Measurements from ENCODE around the gene PFDN5.

The PFDN5 gene

DNA sequence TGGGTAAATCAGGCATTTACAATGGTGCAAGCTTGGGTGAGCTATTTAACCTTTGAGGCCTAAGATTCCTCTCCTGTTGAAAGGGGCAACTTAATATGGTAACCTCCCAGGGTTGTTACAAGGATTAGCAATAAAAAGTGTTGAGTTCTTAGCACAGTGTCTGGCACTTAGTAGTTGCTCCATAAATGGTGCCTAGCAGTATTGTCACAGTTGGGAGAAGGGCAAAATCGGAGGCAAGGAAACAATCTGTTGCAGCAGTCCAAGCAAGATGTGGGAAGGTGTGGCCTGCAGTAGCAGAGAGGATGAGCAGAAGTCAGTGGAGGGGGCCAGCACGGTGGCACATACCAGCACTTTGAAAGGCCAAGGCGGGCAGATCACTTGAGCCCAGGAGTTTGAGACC lies 48.1 kb downstream of the PFDN5 start:
- no peaks in the 10 kb centered on the region for H3K9me3 Mint-ChIP-seq
- no peak overlapping the region for H3K27ac Mint-ChIP-seq

GRCh38 chr12:53343969-53344368 lies 48.6 kb downstream of the PFDN5 start:
- Mint-ChIP-seq H3K4me3 (peak overlapping the region; percentile 61), H3K36me3 (no peaks in the 10 kb centered on the region), H3K4me1 (peaks cover 16% of the 10 kb centered on the region), H3K27ac (peak overlapping the region; percentile 76), H3K27me3 (peaks cover 51% of the 10 kb centered on the region), H3K9me3 (no peaks in the 10 kb centered on the region)
- no peak for DNase-seq
- CTCF ChIA-PET: interaction anchor here (0.7 to 8.0 kb wide), 12 partner anchors 8 to 184 kb away, joined by 3 to 178 read pairs (median 10); partner anchors contain the start of genes AAAS, AMHR2 and MYG1

More for the DNA sequence above, 48.1 kb downstream of the PFDN5 start:
- Mint-ChIP-seq H3K4me3 (peak overlapping the region; percentile 24), H3K36me3 (no peaks in the 10 kb centered on the region), H3K27me3 (peaks cover 56% of the 10 kb centered on the region), H3K4me1 (peaks cover 16% of the 10 kb centered on the region)
- CTCF ChIA-PET: interaction anchor here (0.7 to 8.0 kb wide), 3 partner anchors 9 to 80 kb away, joined by 3 to 178 read pairs (median 3); partner anchors contain the start of genes AAAS and AMHR2
- no peak for DNase-seq

GRCh38 chr12:53344487-53344823 lies 49.1 kb downstream of the PFDN5 start:
- CTCF ChIA-PET: interaction anchor here (0.7 to 8.0 kb wide), 27 partner anchors 9 to 331 kb away, joined by 3 to 178 read pairs (median 7); partner anchors contain the start of genes AAAS, ATP5MC2, ESPL1 and MYG1
- Mint-ChIP-seq H3K4me3 (peak overlapping the region; percentile 61), H3K4me1 (peaks cover 16% of the 10 kb centered on the region), H3K27me3 (peaks cover 46% of the 10 kb centered on the region), H3K27ac (no peak overlapping the region), H3K36me3 (no peaks in the 10 kb centered on the region), H3K9me3 (no peaks in the 10 kb centered on the region)
- DNase-seq: no peak

DNA sequence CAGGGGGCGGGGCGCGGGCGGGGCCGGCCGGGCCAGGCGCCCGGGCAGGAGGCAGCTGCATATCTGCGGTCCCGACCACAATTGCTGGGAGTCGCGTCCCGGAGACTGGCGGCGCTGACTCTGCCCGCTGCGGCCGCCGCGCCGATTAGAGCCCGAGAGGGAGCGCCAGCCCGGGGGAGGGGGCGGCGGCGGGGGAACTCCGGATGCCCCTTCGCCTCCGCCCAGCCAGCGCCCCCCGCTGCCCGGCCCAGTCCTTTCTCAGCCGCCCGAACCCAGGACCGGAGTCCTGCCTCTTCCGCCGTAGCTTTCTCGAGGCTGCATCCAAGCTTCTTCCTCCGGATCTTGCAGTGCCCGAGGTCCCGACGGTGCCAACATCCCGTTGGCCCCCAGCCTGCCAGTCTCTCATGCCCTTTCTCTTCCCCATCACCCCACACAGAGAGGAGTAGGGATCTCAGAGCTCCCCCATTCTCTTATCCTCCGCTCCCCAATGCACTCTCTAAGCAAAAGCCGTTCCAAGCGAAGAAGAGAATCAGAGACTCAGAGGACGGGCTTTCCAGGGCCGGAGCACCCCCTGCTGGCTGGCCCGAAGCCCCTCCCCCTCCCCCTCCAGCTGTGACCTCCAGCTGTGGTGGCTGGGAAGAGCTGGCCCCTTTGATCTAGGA lies 49.6 kb downstream of the PFDN5 start:
- Mint-ChIP-seq H3K4me3 (peak overlapping the region; percentile 95), H3K9me3 (no peaks in the 10 kb centered on the region), H3K36me3 (no peaks in the 10 kb centered on the region), H3K27me3 (peaks cover 42% of the 10 kb centered on the region), H3K27ac (peak overlapping the region; percentile 75), H3K4me1 (peaks cover 16% of the 10 kb centered on the region)
- peak; percentile 81 for DNase-seq
- CTCF ChIA-PET: interaction anchor here (0.7 to 8.0 kb wide), 33 partner anchors 9 to 718 kb away, joined by 3 to 178 read pairs (median 4); partner anchors contain the start of genes AAAS, ATP5MC2, ESPL1 and MYG1

DNA sequence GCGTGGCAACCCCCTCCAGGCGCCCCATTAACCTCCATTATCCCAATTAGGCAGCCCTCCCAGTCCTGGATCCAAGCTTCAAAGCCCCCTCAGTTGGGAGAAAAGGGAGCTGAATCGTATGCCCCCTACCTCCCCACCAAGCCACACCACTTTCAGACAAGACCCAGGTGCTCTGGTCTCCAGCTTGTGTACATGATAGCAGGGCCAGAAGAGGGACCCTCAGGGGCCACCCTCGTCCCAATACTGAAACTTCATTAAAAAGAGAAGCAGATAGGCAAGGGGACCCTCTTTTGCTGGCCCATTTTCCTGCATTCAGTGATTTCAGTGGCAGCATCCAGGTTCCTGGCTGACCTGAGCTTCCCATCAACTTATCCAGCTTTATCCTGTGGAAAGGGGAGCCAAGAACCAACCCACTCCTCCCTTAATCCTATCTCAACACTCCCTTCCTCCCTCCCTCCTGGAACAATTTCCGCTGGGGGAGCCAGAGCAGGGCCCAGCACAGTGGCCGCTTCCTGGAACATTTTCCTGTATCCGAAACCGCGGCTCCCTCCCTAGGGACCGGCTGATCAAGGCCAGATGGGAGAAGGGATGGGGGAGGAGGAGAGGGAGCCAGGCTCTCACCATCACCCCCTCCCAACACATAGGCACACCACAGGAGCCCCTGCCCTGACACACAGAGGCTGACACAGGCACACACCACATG lies 50.3 kb downstream of the PFDN5 start:
- Mint-ChIP-seq H3K27me3 (peaks cover 38% of the 10 kb centered on the region), H3K4me3 (peak overlapping the region; percentile 95), H3K9me3 (no peaks in the 10 kb centered on the region), H3K4me1 (peaks cover 16% of the 10 kb centered on the region), H3K36me3 (no peaks in the 10 kb centered on the region), H3K27ac (no peak overlapping the region)
- CTCF ChIA-PET: interaction anchor here (0.7 to 8.0 kb wide), 30 partner anchors 10 to 719 kb away, joined by 3 to 178 read pairs (median 4); partner anchors contain the start of genes AAAS, ATP5MC2, ESPL1 and MYG1
- no peak for DNase-seq

DNA sequence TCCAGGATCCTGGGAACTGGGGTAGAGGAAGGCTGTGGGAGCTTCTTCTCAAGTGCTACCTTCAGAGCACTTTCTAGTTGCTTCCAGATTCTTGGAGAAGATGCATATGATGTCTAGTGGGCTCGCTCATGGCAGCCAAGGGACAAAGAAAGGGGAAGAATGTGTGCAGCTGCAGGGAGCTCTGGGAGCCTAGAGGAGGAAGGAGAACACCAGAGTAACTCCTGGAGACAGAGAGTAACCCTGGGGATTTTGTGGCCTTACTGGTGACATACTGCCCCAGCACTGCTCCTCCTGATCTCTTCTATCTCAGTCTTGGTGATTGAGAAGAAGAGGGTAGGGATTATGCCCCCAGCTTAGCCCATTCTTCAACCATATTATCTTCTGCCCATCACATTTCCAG lies 51.1 kb downstream of the PFDN5 start:
- no peaks in the 10 kb centered on the region for H3K9me3 Mint-ChIP-seq
- no peak for DNase-seq
- CTCF ChIA-PET: interaction anchor here (1.2 to 8.0 kb wide), 6 partner anchors 21 to 134 kb away, joined by 3 to 178 read pairs (median 18); partner anchors contain the start of gene AAAS
- H3K4me3 Mint-ChIP-seq: no peak overlapping the region
- H3K27ac Mint-ChIP-seq: no peak overlapping the region
- peaks cover 30% of the 10 kb centered on the region for H3K27me3 Mint-ChIP-seq
- H3K36me3 Mint-ChIP-seq: no peaks in the 10 kb centered on the region
- H3K4me1 Mint-ChIP-seq: peaks cover 16% of the 10 kb centered on the region

DNA sequence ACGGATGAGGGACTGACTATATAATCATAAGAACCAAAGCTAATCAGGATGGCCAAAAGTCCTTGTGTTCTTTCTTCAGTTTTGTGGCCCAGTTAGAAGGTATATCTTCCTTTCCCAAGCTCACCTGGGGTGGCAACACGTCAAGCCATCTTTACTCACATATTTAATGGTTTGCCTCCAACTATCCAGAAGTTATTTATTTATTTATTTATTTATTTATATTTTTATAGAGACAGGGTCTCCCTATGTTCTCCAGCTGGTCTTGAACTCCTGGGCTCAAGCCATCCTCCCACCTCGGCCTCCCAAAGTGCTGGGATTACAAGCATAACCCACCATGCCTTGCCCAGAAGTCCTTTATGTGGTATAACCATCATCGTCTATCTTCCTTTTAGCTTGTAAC lies 52.6 kb downstream of the PFDN5 start:
- H3K27ac Mint-ChIP-seq: no peak overlapping the region
- H3K36me3 Mint-ChIP-seq: no peaks in the 10 kb centered on the region
- CTCF ChIA-PET: interaction anchor here (0.6 to 8.0 kb wide), 9 partner anchors 11 to 188 kb away, joined by 3 to 178 read pairs (median 4); partner anchors contain the start of gene AAAS
- no peak for DNase-seq
- no peaks in the 10 kb centered on the region for H3K9me3 Mint-ChIP-seq
- peaks cover 24% of the 10 kb centered on the region for H3K27me3 Mint-ChIP-seq
- H3K4me3 Mint-ChIP-seq: no peak overlapping the region
- peaks cover 22% of the 10 kb centered on the region for H3K4me1 Mint-ChIP-seq
